ENCODE data around the gene ZNF326.

ZNF326 gene

GRCh38 chr1:89958851-89959654, 35.9 kb upstream of the ZNF326 start:
- H3K27me3 Mint-ChIP-seq: no peaks in the 10 kb centered on the region
- peaks cover 4% of the 10 kb centered on the region for H3K36me3 Mint-ChIP-seq (ENCODE audit: low read depth)
- H3K27ac Mint-ChIP-seq: no peak overlapping the region
- peaks cover 8% of the 10 kb centered on the region for H3K9me3 Mint-ChIP-seq
- peaks cover 37% of the 10 kb centered on the region for H3K4me1 Mint-ChIP-seq (ENCODE audit: low read depth)
- no peak overlapping the region for H3K4me3 Mint-ChIP-seq

GRCh38 chr1:89959719-89960118, 35.2 kb upstream of the ZNF326 start:
- Mint-ChIP-seq H3K36me3 (ENCODE audit: low read depth) (peaks cover 4% of the 10 kb centered on the region), H3K27ac (no peak overlapping the region), H3K9me3 (peaks cover 8% of the 10 kb centered on the region), H3K4me3 (no peak overlapping the region), H3K4me1 (ENCODE audit: low read depth) (peaks cover 37% of the 10 kb centered on the region), H3K27me3 (no peaks in the 10 kb centered on the region)

- H3K4me1 Mint-ChIP-seq (ENCODE audit: low read depth): peaks cover 35% of the 10 kb centered on the region
- H3K4me3 Mint-ChIP-seq: no peak overlapping the region
- H3K36me3 Mint-ChIP-seq (ENCODE audit: low read depth): peaks cover 4% of the 10 kb centered on the region
- no peaks in the 10 kb centered on the region for H3K27me3 Mint-ChIP-seq
- no peak overlapping the region for H3K27ac Mint-ChIP-seq
- peaks cover 8% of the 10 kb centered on the region for H3K9me3 Mint-ChIP-seq
Observed at GRCh38 chr1:89962024-89962741, 32.7 kb upstream of the ZNF326 start.

- Mint-ChIP-seq H3K27ac (no peak overlapping the region), H3K9me3 (peaks cover 8% of the 10 kb centered on the region), H3K27me3 (no peaks in the 10 kb centered on the region), H3K36me3 (ENCODE audit: low read depth) (peaks cover 4% of the 10 kb centered on the region), H3K4me3 (no peak overlapping the region), H3K4me1 (ENCODE audit: low read depth) (peaks cover 31% of the 10 kb centered on the region)
Observed at GRCh38 chr1:89962742-89963075, 32.2 kb upstream of the ZNF326 start.

GRCh38 chr1:89965193-89965768, 29.6 kb upstream of the ZNF326 start:
- Mint-ChIP-seq H3K27ac (no peak overlapping the region), H3K36me3 (ENCODE audit: low read depth) (no peaks in the 10 kb centered on the region), H3K4me1 (ENCODE audit: low read depth) (peaks cover 16% of the 10 kb centered on the region), H3K27me3 (no peaks in the 10 kb centered on the region), H3K9me3 (no peaks in the 10 kb centered on the region), H3K4me3 (no peak overlapping the region)

- Mint-ChIP-seq H3K36me3 (ENCODE audit: low read depth) (no peaks in the 10 kb centered on the region), H3K27ac (no peak overlapping the region), H3K4me3 (no peak overlapping the region), H3K27me3 (no peaks in the 10 kb centered on the region), H3K4me1 (ENCODE audit: low read depth) (peaks cover 16% of the 10 kb centered on the region), H3K9me3 (no peaks in the 10 kb centered on the region)
Observed at GRCh38 chr1:89966656-89967055, 28.3 kb upstream of the ZNF326 start.

GRCh38 chr1:89971600-89971999, 23.3 kb upstream of the ZNF326 start:
- H3K9me3 Mint-ChIP-seq: no peaks in the 10 kb centered on the region
- H3K36me3 Mint-ChIP-seq (ENCODE audit: low read depth): no peaks in the 10 kb centered on the region
- H3K27me3 Mint-ChIP-seq: peaks cover 3% of the 10 kb centered on the region
- peaks cover 5% of the 10 kb centered on the region for H3K4me1 Mint-ChIP-seq (ENCODE audit: low read depth)
- H3K27ac Mint-ChIP-seq: no peak overlapping the region
- no peak overlapping the region for H3K4me3 Mint-ChIP-seq

GRCh38 chr1:89972024-89972423, 22.9 kb upstream of the ZNF326 start:
- no peak overlapping the region for H3K4me3 Mint-ChIP-seq
- H3K36me3 Mint-ChIP-seq (ENCODE audit: low read depth): no peaks in the 10 kb centered on the region
- H3K4me1 Mint-ChIP-seq (ENCODE audit: low read depth): peaks cover under 1% of the 10 kb centered on the region
- H3K9me3 Mint-ChIP-seq: no peaks in the 10 kb centered on the region
- no peak overlapping the region for H3K27ac Mint-ChIP-seq
- H3K27me3 Mint-ChIP-seq: peaks cover 3% of the 10 kb centered on the region

- H3K27ac Mint-ChIP-seq: no peak overlapping the region
- H3K4me3 Mint-ChIP-seq: no peak overlapping the region
- peaks cover 3% of the 10 kb centered on the region for H3K27me3 Mint-ChIP-seq
- no peaks in the 10 kb centered on the region for H3K4me1 Mint-ChIP-seq (ENCODE audit: low read depth)
- H3K36me3 Mint-ChIP-seq (ENCODE audit: low read depth): no peaks in the 10 kb centered on the region
- H3K9me3 Mint-ChIP-seq: no peaks in the 10 kb centered on the region
Observed at GRCh38 chr1:89973471-89974127, 21.3 kb upstream of the ZNF326 start.

GRCh38 chr1:89974256-89974655, 20.7 kb upstream of the ZNF326 start:
- no peaks in the 10 kb centered on the region for H3K9me3 Mint-ChIP-seq
- no peak overlapping the region for H3K4me3 Mint-ChIP-seq
- H3K27me3 Mint-ChIP-seq: peaks cover 3% of the 10 kb centered on the region
- no peak overlapping the region for H3K27ac Mint-ChIP-seq
- no peaks in the 10 kb centered on the region for H3K4me1 Mint-ChIP-seq (ENCODE audit: low read depth)
- H3K36me3 Mint-ChIP-seq (ENCODE audit: low read depth): no peaks in the 10 kb centered on the region

GRCh38 chr1:89974696-89975470, 20.0 kb upstream of the ZNF326 start:
- Mint-ChIP-seq H3K36me3 (ENCODE audit: low read depth) (no peaks in the 10 kb centered on the region), H3K4me1 (ENCODE audit: low read depth) (no peaks in the 10 kb centered on the region), H3K27ac (no peak overlapping the region), H3K9me3 (no peaks in the 10 kb centered on the region), H3K27me3 (peaks cover 3% of the 10 kb centered on the region), H3K4me3 (no peak overlapping the region)

GRCh38 chr1:89975540-89976125, 19.3 kb upstream of the ZNF326 start:
- no peaks in the 10 kb centered on the region for H3K9me3 Mint-ChIP-seq
- H3K4me1 Mint-ChIP-seq (ENCODE audit: low read depth): no peaks in the 10 kb centered on the region
- H3K4me3 Mint-ChIP-seq: no peak overlapping the region
- H3K27me3 Mint-ChIP-seq: peaks cover 3% of the 10 kb centered on the region
- no peak overlapping the region for H3K27ac Mint-ChIP-seq
- no peaks in the 10 kb centered on the region for H3K36me3 Mint-ChIP-seq (ENCODE audit: low read depth)

GRCh38 chr1:89978755-89979154, 16.2 kb upstream of the ZNF326 start:
- Mint-ChIP-seq H3K27ac (no peak overlapping the region), H3K36me3 (ENCODE audit: low read depth) (no peaks in the 10 kb centered on the region)

GRCh38 chr1:89980605-89981004, 14.3 kb upstream of the ZNF326 start:
- Mint-ChIP-seq H3K27ac (no peak overlapping the region), H3K36me3 (ENCODE audit: low read depth) (no peaks in the 10 kb centered on the region), H3K27me3 (no peaks in the 10 kb centered on the region), H3K4me3 (no peak overlapping the region), H3K4me1 (ENCODE audit: low read depth) (no peaks in the 10 kb centered on the region), H3K9me3 (no peaks in the 10 kb centered on the region)

More at GRCh38 chr1:89978755-89979154, 16.2 kb upstream of the ZNF326 start:
- no peak overlapping the region for H3K4me3 Mint-ChIP-seq
- H3K27me3 Mint-ChIP-seq: no peaks in the 10 kb centered on the region
- no peaks in the 10 kb centered on the region for H3K4me1 Mint-ChIP-seq (ENCODE audit: low read depth)
- no peaks in the 10 kb centered on the region for H3K9me3 Mint-ChIP-seq

Measured in stimulated activated naive CD8-positive, alpha-beta T cell treated with anti-CD3 and anti-CD28 coated beads, Interleukin-15, Interleukin-2, amounts not matched to agents 100 ng/mL and 50 ng/mL, for 24 hours (primary cell).